Right cardiac atrium (tissue), 5 donors: Measurements from ENCODE around the gene UNC93B1. TPM values are rescaled to one million over a fixed set of nuclear protein-coding genes. Genes with fewer than 3 reads are reported as not detected.

Experiments
- ATAC-seq, 2 donors: fragments of 200-7000 bp; cut with Tn5 transposase; one replicate each; pipeline versions ENCODE4 v1.8.0 to v1.9.1; 2020; ENCODE audit warnings: moderate library complexity in 2 of 2, mild to moderate bottlenecking in 1 of 2
- DNase-seq, 3 donors: peaks; one replicate each; pipeline ENCODE4 v3.0.0-alpha.2; 2020
- H3K27ac ChIP-seq: one replicate; pipeline ENCODE4 v1.5.1; 2013; ENCODE audit warnings: mild to moderate bottlenecking, low read length, control low read depth, moderate library complexity
- H3K27me3 ChIP-seq: one replicate; pipeline ENCODE4 v1.6.1; 2013; ENCODE audit not compliant: control insufficient read depth, insufficient read depth
- H3K4me1 ChIP-seq: one replicate; pipeline ENCODE4 v1.6.1; 2013; ENCODE audit warnings: low read length; ENCODE audit not compliant: control insufficient read depth, insufficient read depth
- H3K4me3 ChIP-seq: one replicate; pipeline ENCODE4 v1.5.1; 2013; ENCODE audit warnings: low read length, control low read depth
- H3K9me3 ChIP-seq: one replicate; pipeline ENCODE4 v1.6.1; 2013; ENCODE audit warnings: low read length; ENCODE audit not compliant: control insufficient read depth
- WGBS: extraction: QIAGEN DNeasy Blood & Tissue Kit; methylation state at CpG from one replicate; pipeline ENCODE4 v1.1.7; 2013; 5-methylcytosine and 5-hydroxymethylcytosine counted together
- intact Hi-C, 4 donors: fragments of 100-400 bp; cut with DNase I; formaldehyde crosslinking; loops; one replicate each; pipeline versions ENCODE4 v1.11.0 to v1.14.0; 2022 to 2023
- polyA plus RNA-seq: library from polyadenylated mRNA; stranded (reverse); fragments of 200-250 nt; gene quantifications from one replicate; pipeline ENCODE4 v1.2.3, GENCODE V29; 2013
- total RNA-seq, 4 donors: library from RNA; stranded (reverse); fragmentation: NEBNext Ultra II Directional; extraction: Animal tissue kit (Norgen Biotek cat#: 25700); gene quantifications; one replicate each; pipeline ENCODE4 v1.2.1, GENCODE V29; 2021
- donor health status: healthy with polysubstance abuse.
- donor health status: DM: no; HTN: yes; CAD: no.
- donor health status: DM: no; HTN: no; CAD: no.
- donor health status: DM: no; HTN: yes; CAD: no; lungs with severe emphysema.
- donor health status: DM: yes; HTN: yes; CAD: no.

The UNC93B1 gene
- total and polyA plus RNA-seq, 5 donors: 6.9 to 13.2 (median 11.5) TPM

DNA sequence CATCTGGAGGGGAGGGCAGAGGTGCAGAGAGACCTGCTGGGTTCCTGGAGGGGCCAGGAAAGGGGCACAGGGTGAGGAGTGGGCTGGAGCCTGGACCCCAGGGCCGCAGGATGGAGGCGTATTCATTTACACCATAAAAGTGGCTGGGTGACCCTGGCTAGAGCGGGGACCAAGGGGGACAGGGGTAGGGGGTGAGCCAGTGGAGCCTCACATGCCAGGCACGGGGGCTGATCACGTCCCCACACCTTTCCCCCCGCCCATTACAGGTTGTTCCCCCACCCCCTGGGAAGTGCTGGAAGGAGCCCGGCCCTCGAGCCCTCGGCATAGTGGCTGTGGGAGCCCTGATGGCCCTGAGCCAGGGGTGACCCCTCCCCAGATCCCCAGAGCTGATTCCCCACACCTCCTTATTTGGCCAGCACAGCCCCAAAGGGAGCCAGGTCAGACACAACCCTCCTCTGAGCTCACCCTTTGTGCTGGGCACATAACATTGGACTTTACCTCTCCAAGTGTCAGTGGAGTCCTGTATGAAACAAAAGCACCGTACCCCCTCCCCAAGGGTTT, 35.7 kb upstream of the UNC93B1 start:
- H3K9me3 ChIP-seq: no peaks in the 10 kb centered on the region
- H3K4me3 ChIP-seq: peak overlapping the region; percentile 73
- WGBS: 34% methylated on average over 10 of the region's 10 CpGs
- intact Hi-C loops: loop anchor here in 2 of 4 donors (5.0 to 10.0 kb wide), 2 partner anchors 78 to 275 kb away; partner anchors contain the start of gene LRP5 (in 1 of the 2)
- H3K27ac ChIP-seq: peak overlapping the region; percentile 83
- peak; percentile 30 to 75 (median 69) for DNase-seq
- no peaks in the 10 kb centered on the region for H3K27me3 ChIP-seq
- no peak for ATAC-seq
- H3K4me1 ChIP-seq: peaks cover 11% of the 10 kb centered on the region

DNA sequence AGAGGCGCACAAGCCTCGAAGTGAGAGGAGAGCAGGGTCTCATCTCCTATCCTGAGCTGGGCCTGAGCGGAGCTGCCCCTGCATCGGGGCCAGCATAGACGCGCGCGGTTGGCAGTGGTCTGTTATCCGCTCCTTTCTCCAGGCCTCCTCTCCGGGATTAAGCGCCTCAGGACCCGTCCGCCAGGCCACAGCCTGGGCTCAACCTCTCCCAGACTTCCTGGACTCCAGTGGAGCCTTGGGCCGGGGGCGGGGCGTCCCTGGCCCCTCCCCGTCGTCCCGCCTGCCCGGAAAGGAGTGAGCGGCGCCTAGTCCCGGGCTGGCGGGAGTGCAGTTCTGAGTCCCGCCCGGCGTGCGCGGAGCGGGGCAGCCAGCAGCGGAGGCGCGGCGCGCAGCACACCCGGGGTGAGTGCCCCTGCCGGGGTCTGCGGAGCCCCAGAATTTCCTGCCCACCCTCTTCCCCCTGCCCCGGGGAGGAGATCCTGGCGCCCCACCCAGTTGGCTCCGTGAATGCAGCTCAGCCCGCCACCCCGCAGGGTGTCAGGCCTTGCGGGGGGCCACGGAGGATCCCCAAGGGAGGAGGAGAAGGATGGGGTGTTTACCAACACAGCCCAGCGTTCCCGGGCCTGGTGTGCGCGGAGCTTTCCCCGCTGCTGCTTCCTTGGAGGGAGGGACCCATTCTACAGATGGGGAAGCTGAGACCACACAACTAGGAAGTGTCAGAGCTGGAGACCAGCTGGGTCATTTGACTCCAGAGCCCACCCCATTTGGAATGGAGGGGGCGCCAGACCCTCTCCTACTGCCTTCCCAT, 35.0 kb upstream of the UNC93B1 start, which contains the start of gene TCIRG1:
TCIRG1 (plus strand) TSS at position 308 of the 808 bp plus-strand sequence. CDS start 2,247 bp downstream, outside the sequence.
- ATAC-seq (peak; percentile 88 to 90), DNase-seq (peak; percentile 89 to 96 (median 96))
- WGBS: 7% methylated on average over 51 of the region's 51 CpGs
- no peaks in the 10 kb centered on the region for H3K27me3 ChIP-seq
- H3K27ac ChIP-seq: peak within 1 kb of the TSS; percentile 83
- H3K4me3 ChIP-seq: peak within 1 kb of the TSS; percentile 73
- intact Hi-C loops: loop anchor here in 2 of 4 donors (5.0 to 10.0 kb wide), 2 partner anchors 78 to 276 kb away; partner anchors contain the start of gene LRP5 (in 1 of the 2)
- peaks cover 11% of the 10 kb centered on the region for H3K4me1 ChIP-seq
- no peaks in the 10 kb centered on the region for H3K9me3 ChIP-seq

DNA sequence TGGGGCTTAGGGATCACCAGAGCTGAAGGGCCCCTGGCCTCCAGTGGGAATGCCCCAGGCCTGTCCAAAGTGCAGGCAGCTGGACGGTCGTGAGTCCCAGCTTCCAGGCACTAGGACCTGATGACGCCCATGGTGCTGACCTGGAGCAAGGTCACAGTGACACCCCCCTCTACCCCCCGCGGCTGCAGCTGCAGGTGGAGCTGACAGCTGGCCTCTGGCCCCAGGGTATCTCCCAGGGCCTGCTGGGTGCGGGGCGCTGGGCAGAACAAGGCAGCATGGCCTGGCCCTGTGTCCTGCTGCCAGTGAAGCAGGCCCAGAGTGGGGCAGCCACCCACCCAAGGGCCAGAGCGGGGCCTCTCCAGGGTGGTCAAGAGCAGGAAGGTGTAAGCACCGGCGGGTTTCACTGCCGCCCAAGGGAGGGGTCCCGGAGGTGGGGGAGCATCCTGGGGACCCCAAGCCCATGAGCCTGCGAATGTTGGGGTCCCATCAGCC, 34.4 kb upstream of the UNC93B1 start:
- ATAC-seq (peak in 1 of 2 donors; percentile 5), DNase-seq (peak in 2 of 3 donors; percentile 56 to 75)
- intact Hi-C loops: loop anchor here in 2 of 4 donors (5.0 to 10.0 kb wide), 2 partner anchors 79 to 277 kb away; partner anchors contain the start of gene LRP5 (in 1 of the 2)
- WGBS: 27% methylated on average over 13 of the region's 13 CpGs
- H3K4me3 ChIP-seq: peak overlapping the region; percentile 73
- H3K4me1 ChIP-seq: peaks cover 11% of the 10 kb centered on the region
- H3K9me3 ChIP-seq: no peaks in the 10 kb centered on the region
- no peaks in the 10 kb centered on the region for H3K27me3 ChIP-seq
- H3K27ac ChIP-seq: peak overlapping the region; percentile 82

- no peaks in the 10 kb centered on the region for H3K27me3 ChIP-seq
- 84% methylated on average over 20 of the region's 20 CpGs for WGBS
- H3K4me1 ChIP-seq: peaks cover 11% of the 10 kb centered on the region
- no peaks in the 10 kb centered on the region for H3K9me3 ChIP-seq
- ATAC-seq (no peak), DNase-seq (peak; percentile 18 to 52 (median 49))
- H3K4me3 ChIP-seq: no peak overlapping the region
- intact Hi-C loops: loop anchor here in 2 of 4 donors (5.0 to 10.0 kb wide), 2 partner anchors 80 to 277 kb away; partner anchors contain the start of gene LRP5 (in 1 of the 2)
- H3K27ac ChIP-seq: peak overlapping the region; percentile 64
Observed at GRCh38 chr11:68037411-68038225, 33.7 kb upstream of the UNC93B1 start.

DNA sequence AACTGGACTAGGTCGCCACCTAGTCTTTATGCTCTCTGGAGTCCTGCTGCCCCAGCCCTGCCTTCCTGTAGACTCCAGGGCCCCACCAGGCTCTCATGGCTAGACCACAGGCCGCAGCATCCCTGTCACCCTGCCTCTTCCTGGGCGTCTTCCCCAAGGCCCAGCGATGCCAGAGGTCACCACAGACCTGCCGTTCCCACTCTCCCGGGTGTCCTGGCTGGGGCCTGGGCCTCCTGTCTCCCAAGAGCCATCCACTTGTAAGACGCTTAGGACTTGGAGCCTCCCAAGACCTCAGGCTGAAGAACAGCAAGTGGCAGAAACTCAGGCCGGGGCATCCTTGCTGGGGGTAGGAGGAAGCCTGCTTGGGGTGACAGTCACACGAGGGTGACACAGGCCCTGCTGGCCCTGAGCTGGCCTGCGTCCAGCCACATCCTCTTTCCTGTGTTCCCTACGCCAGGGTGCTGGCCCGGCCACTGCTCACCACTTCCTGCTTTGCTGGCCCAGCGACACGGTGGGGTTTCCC, 32.9 kb upstream of the UNC93B1 start:
- intact Hi-C loops: loop anchor here in 2 of 4 donors (5.0 to 10.0 kb wide), 2 partner anchors 81 to 278 kb away; partner anchors contain the start of gene LRP5 (in 1 of the 2)
- H3K4me3 ChIP-seq: no peak overlapping the region
- H3K4me1 ChIP-seq: peaks cover 11% of the 10 kb centered on the region
- WGBS: 48% methylated on average over 14 of the region's 14 CpGs
- DNase-seq (peak; percentile 68 to 88 (median 88)), ATAC-seq (peak in 1 of 2 donors; percentile 21)
- H3K27me3 ChIP-seq: no peaks in the 10 kb centered on the region
- no peaks in the 10 kb centered on the region for H3K9me3 ChIP-seq
- H3K27ac ChIP-seq: peak overlapping the region; percentile 64

GRCh38 chr11:68036141-68036716, 32.3 kb upstream of the UNC93B1 start:
- Histone ChIP-seq H3K4me1 (peaks cover 13% of the 10 kb centered on the region), H3K27ac (peak overlapping the region; percentile 64), H3K27me3 (no peaks in the 10 kb centered on the region), H3K4me3 (no peak overlapping the region), H3K9me3 (no peaks in the 10 kb centered on the region)
- no peak for ATAC-seq
- intact Hi-C loops: loop anchor here in 2 of 4 donors (5.0 to 10.0 kb wide), 2 partner anchors 81 to 279 kb away; partner anchors contain the start of gene LRP5 (in 1 of the 2)
- 77% methylated on average over 27 of the region's 27 CpGs for WGBS
- DNase-seq: peak; percentile 45 to 73 (median 72)

DNA sequence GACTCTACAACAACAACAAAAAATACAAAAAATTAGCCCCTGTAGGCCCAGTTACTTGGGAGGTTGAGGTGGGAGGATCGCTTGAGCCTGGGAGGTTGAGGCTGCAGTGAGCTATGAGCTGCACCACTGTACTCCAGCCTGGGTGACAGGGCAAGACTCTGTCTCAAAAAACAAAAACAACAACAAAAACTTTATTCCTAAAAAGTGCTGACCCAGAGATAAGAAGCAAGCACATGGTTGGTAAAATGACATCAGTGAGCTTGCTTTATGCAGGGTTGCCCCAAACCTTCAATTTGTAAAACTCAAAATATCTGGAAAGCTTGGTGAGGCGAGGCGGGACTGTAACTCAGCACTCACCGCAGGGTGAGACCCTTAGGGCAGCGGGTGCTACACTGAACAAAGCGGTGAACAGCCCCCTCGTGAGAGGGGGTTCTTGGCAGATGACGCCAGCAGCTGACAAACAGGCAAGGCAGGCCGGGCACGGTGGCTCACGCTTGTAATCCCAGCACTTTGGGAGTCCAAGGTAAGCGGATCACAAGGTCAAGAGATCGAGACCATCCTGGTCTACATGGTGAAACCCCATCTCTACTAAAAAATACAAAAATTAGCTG, 31.5 kb upstream of the UNC93B1 start:
- WGBS: 87% methylated on average over 13 of the region's 13 CpGs

DNA sequence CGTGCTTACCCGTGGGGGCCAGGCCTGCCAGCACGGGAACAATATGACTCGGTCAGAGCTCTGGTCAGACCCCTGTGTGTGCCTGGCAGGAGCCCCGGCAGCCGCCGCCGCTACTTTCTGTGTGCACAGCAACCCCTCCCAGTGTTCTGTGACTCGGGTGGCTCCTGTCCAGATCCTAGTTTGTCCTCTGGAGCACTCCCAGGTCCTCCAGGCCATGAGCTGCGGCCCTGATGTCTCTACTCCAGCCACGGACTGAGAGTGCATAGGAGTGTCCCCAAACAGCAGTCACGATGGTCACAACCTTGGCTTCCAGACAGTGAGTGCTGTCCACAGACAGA, 29.8 kb upstream of the UNC93B1 start:
- no peak overlapping the region for H3K4me3 ChIP-seq
- WGBS: 51% methylated on average over 12 of the region's 12 CpGs
- no peaks in the 10 kb centered on the region for H3K27me3 ChIP-seq
- peak overlapping the region; percentile 70 for H3K27ac ChIP-seq
- H3K9me3 ChIP-seq: no peaks in the 10 kb centered on the region
- H3K4me1 ChIP-seq: peaks cover 13% of the 10 kb centered on the region
- intact Hi-C loops: loop anchor here in 1 of 4 donors (10.0 kb wide), 1 partner anchor 281 kb away; the partner anchor contains the start of gene LRP5
- DNase-seq: peak; percentile 67 to 85 (median 84)
- ATAC-seq: peak; percentile 13 to 15

More for the DNA sequence above, 31.5 kb upstream of the UNC93B1 start:
- Histone ChIP-seq H3K27ac (no peak overlapping the region), H3K9me3 (no peaks in the 10 kb centered on the region), H3K4me3 (no peak overlapping the region), H3K4me1 (peaks cover 13% of the 10 kb centered on the region), H3K27me3 (no peaks in the 10 kb centered on the region)
- peak in 2 of 3 donors; percentile 30 to 40 for DNase-seq
- ATAC-seq: no peak
- intact Hi-C loops: loop anchor here in 2 of 4 donors (5.0 to 10.0 kb wide), 2 partner anchors 82 to 279 kb away; partner anchors contain the start of gene LRP5 (in 1 of the 2)

DNA sequence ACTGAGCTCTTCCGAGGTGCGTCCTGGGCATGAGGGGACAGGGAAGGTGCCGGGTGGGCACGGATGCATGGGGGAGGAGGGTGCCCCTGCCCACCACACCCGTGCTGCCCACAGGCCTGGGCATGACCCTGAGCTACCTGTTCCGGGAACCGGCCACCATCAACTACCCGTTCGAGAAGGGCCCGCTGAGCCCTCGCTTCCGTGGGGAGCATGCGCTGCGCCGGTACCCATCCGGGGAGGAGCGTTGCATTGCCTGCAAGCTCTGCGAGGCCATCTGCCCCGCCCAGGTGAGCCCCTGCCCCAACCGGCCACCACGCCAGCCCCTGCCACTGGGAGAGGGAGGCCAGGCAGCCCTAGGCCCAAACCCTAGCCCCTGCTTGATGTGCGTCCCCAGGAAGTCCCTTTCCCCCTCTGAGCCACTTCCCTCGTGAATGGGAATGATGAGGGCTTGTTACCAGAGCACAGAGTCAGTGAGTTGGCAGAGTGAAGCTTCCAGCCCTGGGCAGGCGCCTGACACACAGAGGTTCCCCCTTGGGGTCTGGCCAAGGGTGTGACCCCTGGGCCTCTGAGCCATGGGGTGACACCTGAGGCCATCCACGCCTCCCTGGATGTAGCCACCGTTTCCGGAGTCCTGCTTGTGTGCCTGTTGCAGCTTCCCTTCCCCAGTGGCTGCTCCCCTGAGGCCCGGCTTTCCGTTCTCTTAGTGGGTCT, 29.3 kb upstream of the UNC93B1 start:
- no peaks in the 10 kb centered on the region for H3K27me3 ChIP-seq
- peaks cover 9% of the 10 kb centered on the region for H3K4me1 ChIP-seq
- no peak overlapping the region for H3K4me3 ChIP-seq
- peak overlapping the region; percentile 70 for H3K27ac ChIP-seq
- DNase-seq (peak in 2 of 3 donors; percentile 64 to 68), ATAC-seq (no peak)
- no peaks in the 10 kb centered on the region for H3K9me3 ChIP-seq
- 87% methylated on average over 29 of the region's 29 CpGs for WGBS
- intact Hi-C loops: loop anchor here in 1 of 4 donors (10.0 kb wide), 1 partner anchor 282 kb away; the partner anchor contains the start of gene LRP5
